ENCODE measurements around the gene BFSP2. TPM values are rescaled to one million over a fixed set of nuclear protein-coding genes. Genes with fewer than 3 reads are reported as not detected.

BFSP2 gene
- total RNA-seq, 4 donors from 2014 or later: not detected

- H3K27ac ChIP-seq: no peak overlapping the region
- 93 to 94% methylated on average over 4 of the region's 4 CpGs for WGBS, 2 donors
- DNase-seq: no peak
- no peaks in the 10 kb centered on the region for H3K9me3 ChIP-seq
- no peak for TF ChIP-seq CTCF (IDR thresholded peaks at IDR 0.05)
- TF ChIP-seq POLR2A (IDR thresholded peaks at IDR 0.05): no peak
- H3K4me1 ChIP-seq: peaks cover 0 to 12% of the 10 kb centered on the region in 2 donors
- no peaks in the 10 kb centered on the region for H3K27me3 ChIP-seq
- intact Hi-C loops (cut with DNase I): no loop called here
- no peak overlapping the region for H3K4me3 ChIP-seq (replicated peaks in 1 of 3)
- no peaks in the 10 kb centered on the region for H3K36me3 ChIP-seq
Observed at GRCh38 chr3:133504736-133505135, 104.9 kb downstream of the BFSP2 start.

GRCh38 chr3:133505813-133506212 lies 106.0 kb downstream of the BFSP2 start:
- intact Hi-C loops (cut with DNase I): no loop called here
- TF ChIP-seq CTCF (IDR thresholded peaks at IDR 0.05) (no peak), POLR2A (IDR thresholded peaks at IDR 0.05) (no peak)
- H3K4me3 ChIP-seq (replicated peaks in 1 of 3): no peak overlapping the region
- no peaks in the 10 kb centered on the region for H3K9me3 ChIP-seq
- peak overlapping the region in 2 of 3 donors; percentile 10 to 51 for H3K27ac ChIP-seq
- 4 to 5% methylated on average over 3 of the region's 3 CpGs for WGBS, 2 donors
- no peaks in the 10 kb centered on the region for H3K27me3 ChIP-seq
- H3K4me1 ChIP-seq: peaks cover 0 to 12% of the 10 kb centered on the region in 2 donors
- DNase-seq: no peak
- no peaks in the 10 kb centered on the region for H3K36me3 ChIP-seq

- intact Hi-C loops (cut with DNase I): no loop called here
- 38 to 42% methylated on average over 9 of the region's 9 CpGs for WGBS, 2 donors
- Histone ChIP-seq H3K4me1 (peaks cover 0 to 12% of the 10 kb centered on the region in 2 donors), H3K9me3 (no peaks in the 10 kb centered on the region), H3K4me3 (replicated peaks in 1 of 3) (no peak overlapping the region), H3K27me3 (no peaks in the 10 kb centered on the region), H3K27ac (peak overlapping the region in 2 of 3 donors; percentile 10 to 51), H3K36me3 (no peaks in the 10 kb centered on the region)
- TF ChIP-seq CTCF (IDR thresholded peaks at IDR 0.05) (no peak), POLR2A (IDR thresholded peaks at IDR 0.05) (no peak)
- no peak for DNase-seq
Observed at GRCh38 chr3:133506215-133506901, 106.5 kb downstream of the BFSP2 start.

- Histone ChIP-seq H3K4me1 (peaks cover 0 to 12% of the 10 kb centered on the region in 2 donors), H3K4me3 (replicated peaks in 1 of 3) (no peak overlapping the region), H3K36me3 (no peaks in the 10 kb centered on the region), H3K27ac (no peak overlapping the region), H3K27me3 (no peaks in the 10 kb centered on the region), H3K9me3 (no peaks in the 10 kb centered on the region)
- intact Hi-C loops (cut with DNase I): no loop called here
- DNase-seq: no peak
- TF ChIP-seq POLR2A (IDR thresholded peaks at IDR 0.05): no peak
- no peak for TF ChIP-seq CTCF (IDR thresholded peaks at IDR 0.05)
Observed at GRCh38 chr3:133509488-133509887, 109.6 kb downstream of the BFSP2 start.

- no peak overlapping the region for H3K27ac ChIP-seq
- no peaks in the 10 kb centered on the region for H3K36me3 ChIP-seq
- WGBS, 2 donors: 82 to 93% methylated on average over 6 of the region's 6 CpGs
- DNase-seq: no peak
- intact Hi-C loops (cut with DNase I): no loop called here
- H3K27me3 ChIP-seq: no peaks in the 10 kb centered on the region
- H3K9me3 ChIP-seq: no peaks in the 10 kb centered on the region
- TF ChIP-seq CTCF (IDR thresholded peaks at IDR 0.05): no peak
- no peak for TF ChIP-seq POLR2A (IDR thresholded peaks at IDR 0.05)
- H3K4me1 ChIP-seq: no peaks in the 10 kb centered on the region
- no peak overlapping the region for H3K4me3 ChIP-seq (replicated peaks in 1 of 3)
Observed at GRCh38 chr3:133512416-133513089, 112.7 kb downstream of the BFSP2 start.
